Endothelial cell of umbilical vein (primary cell): Measurements from ENCODE around the gene ATN1. TPM values are rescaled to one million over a fixed set of nuclear protein-coding genes. Genes with fewer than 3 reads are reported as not detected.

ENCODE experiments used
- BruUV-seq: library from RNA; stranded (reverse); fragments of 400-500 nt; replicated peaks from 2 replicates; lab custom pipeline; 2021; lab: Mats Ljungman, UMichigan
- CTCF ChIA-PET: fragments of 300-600, 350-600 bp; sonication (Branson Sonifier 250); formaldehyde crosslinking; loops from one replicate; lab custom pipeline; 2021; ENCODE audit warnings: antibody characterized with exemption, inconsistent platforms; lab: Charles Lee
- POLR2A ChIA-PET: fragments of 300-600, 350-600 bp; sonication (Branson Sonifier 250); formaldehyde crosslinking; loops from one replicate; lab custom pipeline; 2021; ENCODE audit warnings: antibody characterized with exemption, inconsistent platforms; lab: Charles Lee
- DNase-seq: peaks from one replicate; pipeline ENCODE4 v3.0.0-alpha.2; 2011; ENCODE audit warnings: low read depth, low spot score
- FAIRE-seq: peaks from 2 replicates; lab custom pipeline; 2011; peaks lifted over from hg19 to GRCh38; lab: Jason Lieb, UNC
- H2AFZ ChIP-seq: 2 replicates; pipeline ENCODE4 v1.6.0; 2012; ENCODE audit warnings: low read depth, low read length, control low read depth, inconsistent platforms
- H3K27ac ChIP-seq: 2 replicates; pipeline ENCODE4 v1.5.1; 2011; ENCODE audit warnings: low read depth, mild to moderate bottlenecking, control low read depth, low read length, moderate library complexity; ENCODE audit not compliant: insufficient read depth
- H3K27me3 ChIP-seq, 2 experiments: 2 replicates each; pipeline versions ENCODE4 v1.6.0 to v1.6.1; 2011; ENCODE audit warnings: low read length in 2 of 2, mixed read lengths in 1 of 2; ENCODE audit not compliant: control insufficient read depth in 2 of 2, insufficient read depth in 2 of 2
- H3K36me3 ChIP-seq, 2 experiments: 2 replicates in 1 of 2; 3 replicates in 1 of 2; pipeline ENCODE4 v1.5.1; 2011; ENCODE audit warnings: low read length in 2 of 2, mild to moderate bottlenecking in 1 of 2, moderate library complexity in 1 of 2; ENCODE audit not compliant: control insufficient read depth in 2 of 2, insufficient read depth in 2 of 2; ENCODE audit errors: extremely low read depth in 1 of 2
- H3K4me1 ChIP-seq: 3 replicates; pipeline ENCODE4 v1.5.1; 2011; ENCODE audit warnings: mild to moderate bottlenecking, low read length; ENCODE audit not compliant: control insufficient read depth, insufficient read depth; ENCODE audit errors: extremely low read depth
- H3K4me2 ChIP-seq: 2 replicates; pipeline ENCODE4 v1.6.1; 2011; ENCODE audit warnings: low read length, control low read depth, mixed read lengths; ENCODE audit not compliant: insufficient read depth
- H3K4me3 ChIP-seq, 3 experiments: fragments of 200-600 bp in 1 of 3; sonication (generic), shearing (Covaris generic) in 1 of 3; replicated peaks in 1 of 3; 2 replicates each; pipeline ENCODE4 v1.5.1; 2011 to 2016; ENCODE audit warnings: control low read depth in 3 of 3, low read length in 3 of 3, mild to moderate bottlenecking in 2 of 3, inconsistent platforms in 1 of 3, low read depth in 1 of 3, moderate library complexity in 1 of 3; ENCODE audit not compliant: insufficient read depth in 1 of 3
- H3K79me2 ChIP-seq: 2 replicates; pipeline ENCODE4 v1.6.0; 2012; ENCODE audit warnings: low read length, inconsistent platforms; ENCODE audit not compliant: control insufficient read depth, insufficient read depth
- H3K9ac ChIP-seq: replicated peaks from 2 replicates; pipeline ENCODE3; 2011; ENCODE audit warnings: low read length, control low read depth; ENCODE audit not compliant: insufficient read depth; ENCODE audit errors: extremely low read depth
- H3K9me1 ChIP-seq: replicated peaks from 3 replicates; pipeline ENCODE4 v1.6.0; 2011; ENCODE audit warnings: mild to moderate bottlenecking, low read length; ENCODE audit not compliant: control insufficient read depth, insufficient read depth; ENCODE audit errors: extremely low read depth
- H3K9me3 ChIP-seq: replicated peaks from 2 replicates; pipeline ENCODE4 v1.5.1; 2012; ENCODE audit warnings: low read length, inconsistent platforms; ENCODE audit not compliant: control insufficient read depth, insufficient read depth
- H4K20me1 ChIP-seq: replicated peaks from 2 replicates; pipeline ENCODE3; 2011; ENCODE audit warnings: mild to moderate bottlenecking, low read length; ENCODE audit not compliant: control insufficient read depth, insufficient read depth; ENCODE audit errors: extremely low read depth
- EZH2 ChIP-seq: IDR thresholded peaks from 2 replicates; pipeline ENCODE4 v1.6.1; 2012; ENCODE audit warnings: borderline replicate concordance, low read depth, mild to moderate bottlenecking, moderate library complexity, low read length, inconsistent platforms; ENCODE audit not compliant: severe bottlenecking
- FOS ChIP-seq: IDR thresholded peaks from 2 replicates; pipeline ENCODE4 v1.6.1; 2011; ENCODE audit warnings: mild to moderate bottlenecking, low read length, moderate library complexity, borderline replicate concordance; ENCODE audit not compliant: insufficient read depth
- GATA2 ChIP-seq: IDR thresholded peaks from 2 replicates; pipeline ENCODE4 v1.7.0; 2011; ENCODE audit warnings: low read depth, mild to moderate bottlenecking, moderate library complexity, mixed read lengths, low read length; ENCODE audit not compliant: insufficient read length, insufficient read depth
- JUN ChIP-seq: IDR thresholded peaks from 2 replicates; pipeline ENCODE4 v1.6.1; 2011; ENCODE audit warnings: borderline replicate concordance, low read depth; ENCODE audit not compliant: insufficient read length, insufficient read depth
- MYC ChIP-seq: IDR thresholded peaks from one replicate; pipeline ENCODE4 v1.6.1; 2011; ENCODE audit warnings: mild to moderate bottlenecking, low read depth, low read length
- POLR2A ChIP-seq: IDR thresholded peaks from 2 replicates; pipeline ENCODE4 v1.6.1; 2012; ENCODE audit warnings: low read depth, mild to moderate bottlenecking, control low read depth, low read length
- POLR2AphosphoS5 ChIP-seq: IDR thresholded peaks from 2 replicates; pipeline ENCODE4 v1.6.1; 2012; ENCODE audit warnings: low read depth, mild to moderate bottlenecking, control low read depth, low read length, moderate library complexity; ENCODE audit not compliant: insufficient read depth
- dilution Hi-C: fragments of 300-500 bp; cut with MboI; formaldehyde crosslinking; loops from one replicate; pipeline ENCODE4 v1.15.0; 2019; ENCODE audit warnings: low sequenced_read_pairs; ENCODE audit not compliant: extremely low pct_ligation_motif_present
- intact Hi-C: fragments of 100-400 bp; cut with micrococcal nuclease; formaldehyde crosslinking; loops from one replicate; pipeline ENCODE4 v1.10.0; 2022
- polyA plus RNA-seq, 4 experiments: library from polyadenylated mRNA; depleted of rRNA in 3 of 4; stranded (reverse) in 3 of 4; unstranded in 1 of 4; fragments of >200 nt; gene quantifications; 2 replicates each; pipeline versions ENCODE4 v1.2.1 to v1.2.3, GENCODE V29; 2011 to 2012; ENCODE audit warnings: missing spikeins in 1 of 4
- total RNA-seq: library from RNA; stranded (reverse); gene quantifications from 2 replicates; pipeline ENCODE4 v1.2.3, GENCODE V29; 2021
- TF ChIP-seq, protein P1 (sequence below): IDR thresholded peaks from 2 replicates; pipeline ENCODE4 v1.6.1; 2011; ENCODE audit not compliant: insufficient read depth, insufficient read length
- TF ChIP-seq, protein P2 (sequence below), 2 donors: IDR thresholded peaks; 1 replicate in 1 of 2; 2 replicates in 1 of 2; pipeline ENCODE4 v1.5.1; 2011; ENCODE audit warnings: low read length in 2 of 2, mild to moderate bottlenecking in 2 of 2, moderate library complexity in 2 of 2, control low read depth in 1 of 2, inconsistent platforms in 1 of 2, low read depth in 1 of 2; ENCODE audit not compliant: insufficient read depth in 1 of 2; ENCODE audit errors: extremely low read depth in 1 of 2

Gene ATN1
- total and polyA plus RNA-seq, 2 donors (not counting 3 experiments of a cell fraction or from before 2014, with no cell fraction given): 46.4 to 117 TPM

DNA sequence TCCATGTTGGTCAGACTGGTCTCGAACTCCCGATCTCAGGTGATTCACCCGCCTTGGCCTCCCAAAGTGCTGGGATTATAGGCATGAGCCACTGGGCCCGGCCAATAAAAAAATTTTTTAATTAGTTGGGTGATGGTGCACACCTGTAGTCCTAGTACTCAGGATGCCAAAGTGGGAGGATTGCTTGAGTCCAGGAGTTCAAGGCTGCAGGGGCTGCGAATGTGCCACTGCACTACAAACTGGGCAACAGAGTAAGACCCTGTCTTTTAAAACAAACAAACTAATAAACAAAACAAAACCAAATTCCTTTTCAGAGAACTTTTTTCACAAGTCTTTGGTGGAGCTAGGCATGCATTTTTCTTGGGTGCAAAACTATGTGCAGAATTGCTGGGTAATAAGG lies 44.5 kb upstream of the ATN1 start:
- TF ChIP-seq EZH2: no peak
- TF ChIP-seq, protein P1, sequence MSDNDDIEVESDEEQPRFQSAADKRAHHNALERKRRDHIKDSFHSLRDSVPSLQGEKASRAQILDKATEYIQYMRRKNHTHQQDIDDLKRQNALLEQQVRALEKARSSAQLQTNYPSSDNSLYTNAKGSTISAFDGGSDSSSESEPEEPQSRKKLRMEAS: no peak
- no peak for TF ChIP-seq JUN
- TF ChIP-seq, protein P2, sequence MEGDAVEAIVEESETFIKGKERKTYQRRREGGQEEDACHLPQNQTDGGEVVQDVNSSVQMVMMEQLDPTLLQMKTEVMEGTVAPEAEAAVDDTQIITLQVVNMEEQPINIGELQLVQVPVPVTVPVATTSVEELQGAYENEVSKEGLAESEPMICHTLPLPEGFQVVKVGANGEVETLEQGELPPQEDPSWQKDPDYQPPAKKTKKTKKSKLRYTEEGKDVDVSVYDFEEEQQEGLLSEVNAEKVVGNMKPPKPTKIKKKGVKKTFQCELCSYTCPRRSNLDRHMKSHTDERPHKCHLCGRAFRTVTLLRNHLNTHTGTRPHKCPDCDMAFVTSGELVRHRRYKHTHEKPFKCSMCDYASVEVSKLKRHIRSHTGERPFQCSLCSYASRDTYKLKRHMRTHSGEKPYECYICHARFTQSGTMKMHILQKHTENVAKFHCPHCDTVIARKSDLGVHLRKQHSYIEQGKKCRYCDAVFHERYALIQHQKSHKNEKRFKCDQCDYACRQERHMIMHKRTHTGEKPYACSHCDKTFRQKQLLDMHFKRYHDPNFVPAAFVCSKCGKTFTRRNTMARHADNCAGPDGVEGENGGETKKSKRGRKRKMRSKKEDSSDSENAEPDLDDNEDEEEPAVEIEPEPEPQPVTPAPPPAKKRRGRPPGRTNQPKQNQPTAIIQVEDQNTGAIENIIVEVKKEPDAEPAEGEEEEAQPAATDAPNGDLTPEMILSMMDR (IDR thresholded peaks at IDR 0.05; ENCODE audit: extremely low read depth in 1 of 2, insufficient read depth in 1 of 2, low read depth in 1 of 2, low read length in 2 of 2): no peak
- TF ChIP-seq POLR2A: no peak
- Histone ChIP-seq H3K9ac (no peak overlapping the region), H3K9me3 (no peaks in the 10 kb centered on the region), H3K36me3 (peaks cover 3 to 11% of the 10 kb centered on the region in 2 experiments), H2AFZ (no peak overlapping the region), H4K20me1 (no peaks in the 10 kb centered on the region), H3K27me3 (no peaks in the 10 kb centered on the region), H3K79me2 (no peaks in the 10 kb centered on the region), H3K4me3 (no peak overlapping the region), H3K27ac (no peak overlapping the region), H3K9me1 (no peaks in the 10 kb centered on the region), H3K4me2 (no peak overlapping the region), H3K4me1 (no peaks in the 10 kb centered on the region)
- DNase-seq: no peak
- BruUV-seq: no TSS peak
- dilution Hi-C loops: no loop called here
- POLR2A ChIA-PET: no interaction called here
- FAIRE-seq: no peak
- CTCF ChIA-PET: interaction anchor here (1.4 to 1.9 kb wide), 3 partner anchors 8 to 16 kb away, joined by 3 to 12 read pairs (median 7); partner anchors contain the start of gene TPI1
- intact Hi-C loops: no loop called here

DNA sequence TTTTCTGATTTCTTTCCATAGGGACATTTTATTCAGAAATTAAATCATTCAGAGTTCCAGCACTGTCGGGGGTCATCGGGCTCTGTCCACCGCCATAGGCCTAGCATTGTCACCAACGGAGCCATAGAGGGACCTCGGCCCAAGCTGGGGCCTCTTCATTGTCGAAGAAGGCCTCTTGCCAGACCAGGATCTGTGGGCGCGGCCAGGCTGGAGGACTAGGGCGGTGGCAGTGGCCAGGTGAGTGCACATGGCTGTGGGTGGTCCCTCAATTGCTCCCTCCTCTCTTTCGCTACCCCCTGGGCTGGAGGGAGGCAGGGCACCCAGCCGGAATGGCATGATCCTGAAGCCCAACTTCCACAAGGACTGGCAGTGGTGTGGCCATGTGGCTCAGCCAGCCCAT lies 44.1 kb upstream of the ATN1 start:
- no peak overlapping the region for H3K4me2 ChIP-seq
- no peaks in the 10 kb centered on the region for H3K79me2 ChIP-seq
- no peaks in the 10 kb centered on the region for H3K9me3 ChIP-seq
- DNase-seq (no peak), FAIRE-seq (no peak)
- no peaks in the 10 kb centered on the region for H3K27me3 ChIP-seq
- dilution Hi-C loops: no loop called here
- no peaks in the 10 kb centered on the region for H3K4me1 ChIP-seq
- TF ChIP-seq, protein P2 (IDR thresholded peaks at IDR 0.05; ENCODE audit: extremely low read depth in 1 of 2, insufficient read depth in 1 of 2, low read depth in 1 of 2, low read length in 2 of 2): no peak
- TF ChIP-seq JUN (no peak), POLR2AphosphoS5 (no peak), POLR2A (no peak), FOS (no peak), GATA2 (no peak), MYC (no peak), EZH2 (no peak)
- TF ChIP-seq, protein P1: no peak
- peaks cover 3 to 11% of the 10 kb centered on the region in 2 experiments for H3K36me3 ChIP-seq
- H3K27ac ChIP-seq: no peak overlapping the region
- no peak overlapping the region for H3K9ac ChIP-seq
- no peaks in the 10 kb centered on the region for H3K9me1 ChIP-seq
- ChIA-PET POLR2A (no interaction called here), CTCF (no interaction called here)
- H3K4me3 ChIP-seq: no peak overlapping the region
- intact Hi-C loops: no loop called here
- H4K20me1 ChIP-seq: no peaks in the 10 kb centered on the region
- no TSS peak for BruUV-seq
- H2AFZ ChIP-seq: no peak overlapping the region
